ENCODE measurements around the gene CD1E. TPM values are rescaled to one million over a fixed set of nuclear protein-coding genes. Genes with fewer than 3 reads are reported as not detected.

CD1E gene
- total RNA-seq, 4 donors from 2014 or later: not detected

DNA sequence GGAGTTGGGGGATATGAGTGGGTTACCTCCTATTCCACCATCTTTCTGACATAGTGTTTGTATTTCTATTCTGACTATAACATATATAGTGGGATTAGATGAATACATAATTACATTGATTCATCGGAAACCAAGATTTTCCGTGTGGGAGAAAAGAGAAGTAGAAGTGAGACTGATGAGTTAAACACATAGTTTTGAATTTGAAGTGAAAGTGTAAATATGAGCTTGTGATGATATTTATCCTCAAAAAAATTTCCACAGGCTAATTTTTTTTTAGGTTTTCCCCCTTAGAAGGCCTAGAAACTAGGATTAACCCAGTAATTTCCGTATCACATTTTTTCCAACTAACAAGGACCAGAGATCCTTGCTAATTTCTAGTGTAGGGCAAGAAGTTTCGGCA, 29.3 kb upstream of the CD1E start:
- no peak overlapping the region for H3K4me3 ChIP-seq
- no peak overlapping the region for H3K27ac ChIP-seq
- DNase-seq: no peak
- TF ChIP-seq POLR2A (IDR thresholded peaks at IDR 0.05): no peak
- TF ChIP-seq, protein P1, sequence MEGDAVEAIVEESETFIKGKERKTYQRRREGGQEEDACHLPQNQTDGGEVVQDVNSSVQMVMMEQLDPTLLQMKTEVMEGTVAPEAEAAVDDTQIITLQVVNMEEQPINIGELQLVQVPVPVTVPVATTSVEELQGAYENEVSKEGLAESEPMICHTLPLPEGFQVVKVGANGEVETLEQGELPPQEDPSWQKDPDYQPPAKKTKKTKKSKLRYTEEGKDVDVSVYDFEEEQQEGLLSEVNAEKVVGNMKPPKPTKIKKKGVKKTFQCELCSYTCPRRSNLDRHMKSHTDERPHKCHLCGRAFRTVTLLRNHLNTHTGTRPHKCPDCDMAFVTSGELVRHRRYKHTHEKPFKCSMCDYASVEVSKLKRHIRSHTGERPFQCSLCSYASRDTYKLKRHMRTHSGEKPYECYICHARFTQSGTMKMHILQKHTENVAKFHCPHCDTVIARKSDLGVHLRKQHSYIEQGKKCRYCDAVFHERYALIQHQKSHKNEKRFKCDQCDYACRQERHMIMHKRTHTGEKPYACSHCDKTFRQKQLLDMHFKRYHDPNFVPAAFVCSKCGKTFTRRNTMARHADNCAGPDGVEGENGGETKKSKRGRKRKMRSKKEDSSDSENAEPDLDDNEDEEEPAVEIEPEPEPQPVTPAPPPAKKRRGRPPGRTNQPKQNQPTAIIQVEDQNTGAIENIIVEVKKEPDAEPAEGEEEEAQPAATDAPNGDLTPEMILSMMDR (IDR thresholded peaks at IDR 0.05 in 4 of 5, conservative IDR thresholded peaks at IDR 0.05 in 1 of 5): no peak
- no peaks in the 10 kb centered on the region for H3K36me3 ChIP-seq
- in situ Hi-C loops (cut with MboI; ENCODE audit: low sequenced_read_pairs in 4 of 4) (no loop called here), intact Hi-C loops (cut with DNase I; ENCODE audit: low total_unique reads) (no loop called here)
- no peaks in the 10 kb centered on the region for H3K9me3 ChIP-seq
- H3K27me3 ChIP-seq: no peaks in the 10 kb centered on the region
- no peak for ATAC-seq
- H3K4me1 ChIP-seq: no peaks in the 10 kb centered on the region

DNA sequence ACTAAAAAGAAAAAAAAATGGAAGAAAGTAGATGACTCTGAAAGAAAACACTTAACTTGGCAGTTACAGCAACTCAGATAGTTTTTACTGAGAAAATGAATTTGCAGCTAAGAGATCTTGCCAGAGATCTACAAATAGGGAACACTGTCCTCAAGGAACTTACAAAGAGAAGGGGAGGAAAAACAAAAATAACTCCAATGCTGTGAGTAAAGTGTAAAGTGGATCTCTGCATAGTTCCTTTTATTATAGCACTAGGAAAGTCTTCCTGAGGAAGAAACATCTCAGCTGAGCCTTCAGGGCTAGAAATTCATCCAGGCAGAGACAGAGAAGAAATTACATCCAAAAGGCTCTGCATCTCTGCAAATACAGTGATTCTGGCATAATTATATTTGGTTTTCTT, 26.2 kb upstream of the CD1E start:
- ATAC-seq (no peak), DNase-seq (no peak)
- in situ Hi-C loops (cut with MboI; ENCODE audit: low sequenced_read_pairs in 4 of 4) (no loop called here), intact Hi-C loops (cut with DNase I; ENCODE audit: low total_unique reads) (no loop called here)
- Histone ChIP-seq H3K4me3 (no peak overlapping the region), H3K9me3 (no peaks in the 10 kb centered on the region), H3K27me3 (no peaks in the 10 kb centered on the region), H3K27ac (no peak overlapping the region), H3K4me1 (no peaks in the 10 kb centered on the region), H3K36me3 (no peaks in the 10 kb centered on the region)
- TF ChIP-seq POLR2A (IDR thresholded peaks at IDR 0.05): no peak
- TF ChIP-seq, protein P1 (IDR thresholded peaks at IDR 0.05 in 4 of 5, conservative IDR thresholded peaks at IDR 0.05 in 1 of 5): no peak

DNA sequence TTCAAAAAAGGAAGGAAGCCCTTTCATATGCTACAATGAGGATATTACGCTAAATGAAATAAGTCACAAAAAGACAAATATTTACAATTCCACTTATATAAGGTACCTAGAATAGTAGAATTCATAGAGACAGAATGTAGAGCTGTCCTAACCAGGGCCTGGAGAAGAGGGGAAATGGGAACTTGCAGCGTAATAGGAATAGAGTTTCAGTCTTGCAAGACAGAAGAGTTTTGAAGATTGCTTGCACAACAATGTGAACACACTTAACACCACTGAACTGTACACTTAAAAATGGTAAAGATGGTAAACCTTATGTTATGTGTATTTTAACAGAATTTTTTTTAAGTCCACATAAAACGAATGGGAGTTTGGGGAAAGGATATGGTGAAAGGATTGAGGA, 25.3 kb upstream of the CD1E start:
- DNase-seq: no peak
- Histone ChIP-seq H3K4me3 (no peak overlapping the region), H3K27ac (no peak overlapping the region), H3K27me3 (no peaks in the 10 kb centered on the region), H3K9me3 (no peaks in the 10 kb centered on the region), H3K4me1 (no peaks in the 10 kb centered on the region), H3K36me3 (no peaks in the 10 kb centered on the region)
- in situ Hi-C loops (cut with MboI; ENCODE audit: low sequenced_read_pairs in 4 of 4): no loop called here
- TF ChIP-seq, protein P1 (IDR thresholded peaks at IDR 0.05 in 4 of 5, conservative IDR thresholded peaks at IDR 0.05 in 1 of 5): no peak
- no peak for TF ChIP-seq POLR2A (IDR thresholded peaks at IDR 0.05)
- no peak for ATAC-seq
- intact Hi-C loops (cut with DNase I; ENCODE audit: low total_unique reads): no loop called here

DNA sequence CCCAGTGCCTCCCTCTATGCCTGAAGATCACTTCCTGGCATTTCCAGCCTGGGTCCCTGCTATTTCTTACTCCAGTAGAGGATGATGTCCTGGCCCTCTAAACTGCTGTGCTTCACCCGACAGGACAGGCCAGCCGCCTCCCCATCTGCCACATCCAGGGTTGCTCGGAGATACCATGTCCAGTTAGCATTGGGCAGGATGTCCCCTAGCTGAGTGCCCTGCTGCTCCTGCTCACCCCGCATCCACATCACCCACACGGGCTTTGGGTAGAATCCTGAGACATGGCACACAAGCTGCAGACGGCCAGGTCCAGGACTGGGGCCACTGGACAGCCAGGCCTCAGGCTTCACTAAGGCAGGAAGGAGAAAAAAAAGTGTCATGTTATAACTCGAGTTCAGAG, 24.4 kb upstream of the CD1E start:
- H3K27ac ChIP-seq: no peak overlapping the region
- TF ChIP-seq, protein P1 (IDR thresholded peaks at IDR 0.05 in 4 of 5, conservative IDR thresholded peaks at IDR 0.05 in 1 of 5): no peak
- no peak for TF ChIP-seq POLR2A (IDR thresholded peaks at IDR 0.05)
- no peaks in the 10 kb centered on the region for H3K27me3 ChIP-seq
- no peaks in the 10 kb centered on the region for H3K4me1 ChIP-seq
- H3K36me3 ChIP-seq: no peaks in the 10 kb centered on the region
- no peak for DNase-seq
- ATAC-seq: no peak
- intact Hi-C loops (cut with DNase I; ENCODE audit: low total_unique reads): no loop called here
- in situ Hi-C loops (cut with MboI; ENCODE audit: low sequenced_read_pairs in 4 of 4): no loop called here
- H3K4me3 ChIP-seq: no peak overlapping the region
- H3K9me3 ChIP-seq: no peaks in the 10 kb centered on the region

DNA sequence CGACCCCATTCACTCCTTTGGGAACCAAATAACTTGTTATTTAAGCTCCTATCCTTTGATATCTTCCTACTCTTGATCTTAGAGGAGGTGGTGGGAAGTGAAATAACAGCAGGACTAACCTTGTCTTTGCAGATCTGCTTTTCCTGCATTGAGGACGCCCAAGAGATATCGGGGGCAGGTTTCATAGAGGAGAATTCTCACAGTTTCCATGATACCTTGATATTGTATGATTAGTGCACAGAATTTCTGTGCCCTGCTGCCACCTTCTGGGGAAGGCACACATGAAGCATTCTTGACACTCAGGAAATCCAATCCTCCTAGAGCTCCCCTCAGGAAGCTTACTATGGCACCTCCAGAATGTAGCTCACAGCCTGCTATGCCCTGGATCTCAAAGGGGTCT, 24.0 kb upstream of the CD1E start:
- intact Hi-C loops (cut with DNase I; ENCODE audit: low total_unique reads) (no loop called here), in situ Hi-C loops (cut with MboI; ENCODE audit: low sequenced_read_pairs in 4 of 4) (no loop called here)
- Histone ChIP-seq H3K9me3 (no peaks in the 10 kb centered on the region), H3K27me3 (no peaks in the 10 kb centered on the region), H3K36me3 (no peaks in the 10 kb centered on the region), H3K27ac (no peak overlapping the region), H3K4me1 (no peaks in the 10 kb centered on the region), H3K4me3 (no peak overlapping the region)
- DNase-seq (no peak), ATAC-seq (no peak)
- TF ChIP-seq, protein P1 (IDR thresholded peaks at IDR 0.05 in 4 of 5, conservative IDR thresholded peaks at IDR 0.05 in 1 of 5): no peak
- no peak for TF ChIP-seq POLR2A (IDR thresholded peaks at IDR 0.05)

Measured in gastrocnemius medialis (tissue), 4 donors.